H9 (cell line): Measurements from ENCODE around the gene GSE1. TPM values are rescaled to one million over a fixed set of nuclear protein-coding genes. Genes with fewer than 3 reads are reported as not detected.

Experiments
- DNase-seq: peaks from one replicate; pipeline ENCODE4 v3.0.0-alpha.2; 2017
- H2AFZ ChIP-seq: one replicate; pipeline ENCODE4 v1.6.1; 2013; ENCODE audit warnings: mild to moderate bottlenecking, low read length, control low read depth, moderate library complexity
- H2AK5ac ChIP-seq: 2 replicates; pipeline ENCODE4 v1.6.1; 2013; ENCODE audit warnings: low read length, control low read depth, mixed read lengths; ENCODE audit not compliant: insufficient read length
- H2BK120ac ChIP-seq: one replicate; pipeline ENCODE4 v1.6.1; 2013; ENCODE audit warnings: low read depth, mild to moderate bottlenecking, low read length, control low read depth, inconsistent platforms; ENCODE audit not compliant: poor library complexity, severe bottlenecking
- H2BK12ac ChIP-seq: 2 replicates; pipeline ENCODE4 v1.6.1; 2013; ENCODE audit warnings: low read length, control low read depth, mixed read lengths, low read depth; ENCODE audit not compliant: insufficient read length
- H2BK15ac ChIP-seq: 2 replicates; pipeline ENCODE4 v1.6.1; 2013; ENCODE audit warnings: low read depth, low read length, control low read depth
- H2BK20ac ChIP-seq: one replicate; pipeline ENCODE4 v1.6.1; 2013; ENCODE audit warnings: low read depth, mild to moderate bottlenecking, low read length, control low read depth, inconsistent platforms; ENCODE audit not compliant: poor library complexity, severe bottlenecking
- H2BK5ac ChIP-seq: 2 replicates; pipeline ENCODE4 v1.6.1; 2013; ENCODE audit warnings: low read length, control low read depth, mixed read lengths; ENCODE audit not compliant: insufficient read length
- H3K14ac ChIP-seq: 2 replicates; pipeline ENCODE4 v1.6.1; 2013; ENCODE audit warnings: low read length, control low read depth; ENCODE audit not compliant: insufficient read depth
- H3K18ac ChIP-seq: 2 replicates; pipeline ENCODE4 v1.6.1; 2013; ENCODE audit warnings: low read depth, mild to moderate bottlenecking, mixed read lengths, low read length, control low read depth; ENCODE audit not compliant: insufficient read length
- H3K23ac ChIP-seq: 2 replicates; pipeline ENCODE4 v1.6.1; 2013; ENCODE audit warnings: low read length, control low read depth, mixed read lengths, low read depth; ENCODE audit not compliant: insufficient read length
- H3K23me2 ChIP-seq: 2 replicates; pipeline ENCODE4 v1.6.1; 2013; ENCODE audit warnings: low read depth, mild to moderate bottlenecking, mixed read lengths, low read length, control low read depth; ENCODE audit not compliant: insufficient read length, poor library complexity, severe bottlenecking
- H3K27ac ChIP-seq: 2 replicates; pipeline ENCODE4 v1.5.1; 2013; ENCODE audit warnings: low read length, control low read depth, mixed read lengths, low read depth; ENCODE audit not compliant: insufficient read length
- H3K27me3 ChIP-seq: 2 replicates; pipeline ENCODE4 v1.6.1; 2013; ENCODE audit warnings: low read length, control low read depth, inconsistent platforms; ENCODE audit not compliant: insufficient read depth
- H3K4ac ChIP-seq: 2 replicates; pipeline ENCODE4 v1.6.1; 2013; ENCODE audit warnings: low read depth, mild to moderate bottlenecking, control low read depth, inconsistent platforms, low read length, moderate library complexity
- H3K4me1 ChIP-seq: 2 replicates; pipeline ENCODE4 v1.6.1; 2013; ENCODE audit warnings: low read length, control low read depth, inconsistent platforms; ENCODE audit not compliant: insufficient read depth
- H3K4me2 ChIP-seq: 2 replicates; pipeline ENCODE4 v1.6.1; 2013; ENCODE audit warnings: low read length, control low read depth, mixed read lengths; ENCODE audit not compliant: insufficient read length, insufficient read depth
- H3K56ac ChIP-seq: 2 replicates; pipeline ENCODE4 v1.6.1; 2013; ENCODE audit warnings: low read depth, mild to moderate bottlenecking, mixed read lengths, low read length, control low read depth; ENCODE audit not compliant: insufficient read length
- H3K79me1 ChIP-seq: 2 replicates; pipeline ENCODE4 v1.6.1; 2013; ENCODE audit warnings: low read depth, mild to moderate bottlenecking, moderate library complexity, low read length, control low read depth, inconsistent platforms; ENCODE audit not compliant: insufficient read depth, poor library complexity, severe bottlenecking
- H3K79me2 ChIP-seq: 2 replicates; pipeline ENCODE4 v1.6.1; 2013; ENCODE audit warnings: low read length, control low read depth, inconsistent platforms; ENCODE audit not compliant: insufficient read depth
- H3K9ac ChIP-seq: 2 replicates; pipeline ENCODE4 v1.6.1; 2013; ENCODE audit warnings: low read length, control low read depth, mixed read lengths; ENCODE audit not compliant: insufficient read length; ENCODE audit errors: extremely low read depth
- H3K9me3 ChIP-seq: one replicate; pipeline ENCODE4 v1.6.1; 2013; ENCODE audit warnings: low read depth, low read length, inconsistent platforms; ENCODE audit not compliant: control insufficient read depth
- H3T11ph ChIP-seq: one replicate; pipeline ENCODE4 v1.6.1; 2013; ENCODE audit warnings: mild to moderate bottlenecking, low read length, control low read depth, inconsistent platforms
- H4K20me1 ChIP-seq: one replicate; pipeline ENCODE4 v1.6.1; 2013; ENCODE audit not compliant: control insufficient read depth, insufficient read length, insufficient read depth
- H4K5ac ChIP-seq: 2 replicates; pipeline ENCODE4 v1.6.1; 2013; ENCODE audit warnings: low read depth, mild to moderate bottlenecking, mixed read lengths, low read length, control low read depth; ENCODE audit not compliant: insufficient read length
- H4K8ac ChIP-seq: replicated peaks from 2 replicates; pipeline ENCODE4 v1.6.1; 2013; ENCODE audit warnings: low read length, control low read depth, mixed read lengths, low read depth; ENCODE audit not compliant: insufficient read length
- H4K91ac ChIP-seq: 2 replicates; pipeline ENCODE4 v1.6.1; 2013; ENCODE audit warnings: low read depth, mild to moderate bottlenecking, moderate library complexity, mixed read lengths, low read length, control low read depth; ENCODE audit not compliant: insufficient read length
- H3K27ac Mint-ChIP-seq, 3 experiments: 2 replicates in 2 of 3; 3 replicates in 1 of 3; pipeline ENCODE4 v1.8.0; 2020 to 2021; ENCODE audit warnings: mixed read lengths in 3 of 3, mild to moderate bottlenecking in 1 of 3, moderate library complexity in 1 of 3
- H3K27me3 Mint-ChIP-seq: 2 replicates; pipeline ENCODE4 v1.8.0; 2021; ENCODE audit warnings: low read depth, mild to moderate bottlenecking, moderate library complexity, mixed read lengths
- H3K36me3 Mint-ChIP-seq, 3 experiments: 2 replicates in 2 of 3; 3 replicates in 1 of 3; pipeline ENCODE4 v1.8.0; 2020 to 2021; ENCODE audit warnings: low read depth in 3 of 3, mixed read lengths in 3 of 3; ENCODE audit not compliant: insufficient read depth in 1 of 3
- H3K4me1 Mint-ChIP-seq, 2 experiments: 2 replicates each; pipeline ENCODE4 v1.8.0; 2020; ENCODE audit warnings: mixed read lengths in 2 of 2
- H3K4me3 Mint-ChIP-seq, 2 experiments: 2 replicates in 1 of 2; 3 replicates in 1 of 2; pipeline ENCODE4 v1.8.0; 2020 to 2021; ENCODE audit warnings: mild to moderate bottlenecking in 2 of 2, mixed read lengths in 2 of 2, moderate library complexity in 1 of 2
- H3K9me3 Mint-ChIP-seq, 2 experiments: 2 replicates in 1 of 2; 3 replicates in 1 of 2; pipeline ENCODE4 v1.8.0; 2020; ENCODE audit warnings: mild to moderate bottlenecking in 2 of 2, mixed read lengths in 2 of 2, moderate library complexity in 1 of 2
- WGBS: extraction: QIAGEN DNeasy Blood & Tissue Kit; methylation state at CpG from one replicate; pipeline ENCODE4 v1.1.7; 2013; ENCODE audit warnings: missing lambda C conversion rate, low lambda C conversion rate, mixed read lengths; ENCODE audit not compliant: insufficient read length; ENCODE audit errors: extremely low coverage; 5-methylcytosine and 5-hydroxymethylcytosine counted together
- total RNA-seq: library from RNA; stranded (reverse); gene quantifications from 2 replicates; pipeline ENCODE4 v1.2.1, GENCODE V29; 2021
- TF ChIP-seq, protein P1 (sequence below): fragments of 200-600 bp; sonication (generic); conservative IDR thresholded peaks from 3 replicates; pipeline ENCODE4 v1.8.0; 2021; ENCODE audit warnings: antibody characterized with exemption, mild to moderate bottlenecking

Gene GSE1
- total RNA-seq, 1 experiment from 2014 or later, result 125 TPM

DNA sequence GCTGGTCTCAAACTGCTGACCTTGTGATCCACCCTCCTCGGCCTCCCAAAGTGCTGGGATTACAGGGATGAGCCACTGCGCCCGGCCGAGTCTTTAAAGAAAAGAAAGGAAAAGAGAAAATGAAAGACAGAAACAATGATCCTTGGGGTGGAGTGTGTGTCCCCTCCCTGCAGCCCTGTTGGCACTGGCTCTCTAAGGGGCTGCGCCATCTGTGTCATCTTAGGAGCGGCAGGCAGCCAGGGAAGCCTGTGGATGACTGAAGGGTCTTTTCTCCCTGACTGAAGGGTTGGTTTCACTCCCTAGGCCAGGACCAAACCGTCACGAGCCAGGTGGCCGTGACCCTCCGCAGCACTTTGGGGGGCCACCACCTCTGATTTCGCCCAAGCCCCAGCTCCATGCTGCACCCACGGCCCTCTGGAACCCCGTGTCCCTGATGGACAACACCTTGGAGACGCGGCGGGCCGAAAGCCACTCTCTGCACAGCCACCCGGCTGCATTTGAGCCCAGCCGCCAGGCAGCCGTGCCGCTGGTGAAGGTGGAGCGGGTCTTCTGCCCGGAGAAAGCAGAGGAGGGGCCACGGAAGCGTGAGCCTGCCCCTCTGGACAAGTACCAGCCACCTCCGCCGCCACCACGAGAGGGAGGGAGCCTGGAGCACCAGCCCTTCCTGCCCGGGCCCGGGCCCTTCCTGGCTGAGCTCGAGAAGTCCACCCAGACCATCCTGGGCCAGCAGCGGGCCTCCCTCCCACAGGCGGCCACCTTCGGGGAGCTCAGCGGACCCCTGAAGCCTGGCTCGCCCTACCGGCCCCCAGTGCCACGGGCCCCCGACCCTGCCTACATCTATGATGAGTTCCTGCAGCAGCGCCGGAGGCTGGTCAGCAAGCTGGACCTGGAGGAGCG lies 48.0 kb downstream of the GSE1 start:
- Mint-ChIP-seq H3K27ac (peak overlapping the region in 1 of 3 experiments; percentile 72; a peak in 1 of 7 replicates), H3K27me3 (no peaks in the 10 kb centered on the region; the same call in 1 of the 2 replicates), H3K36me3 (peaks cover 59 to 93% (median 91%) of the 10 kb centered on the region in 3 experiments), H3K4me3 (no peak overlapping the region), H3K4me1 (peaks cover 4% of the 10 kb centered on the region in 2 experiments; a peak in 3 of 4 replicates), H3K9me3 (no peaks in the 10 kb centered on the region)
- H3K27me3 ChIP-seq, result no peaks in the 10 kb centered on the region
- no peak for DNase-seq
- no peak overlapping the region for H3K18ac ChIP-seq
- no peak overlapping the region for H3K23ac ChIP-seq
- TF ChIP-seq, protein P1, sequence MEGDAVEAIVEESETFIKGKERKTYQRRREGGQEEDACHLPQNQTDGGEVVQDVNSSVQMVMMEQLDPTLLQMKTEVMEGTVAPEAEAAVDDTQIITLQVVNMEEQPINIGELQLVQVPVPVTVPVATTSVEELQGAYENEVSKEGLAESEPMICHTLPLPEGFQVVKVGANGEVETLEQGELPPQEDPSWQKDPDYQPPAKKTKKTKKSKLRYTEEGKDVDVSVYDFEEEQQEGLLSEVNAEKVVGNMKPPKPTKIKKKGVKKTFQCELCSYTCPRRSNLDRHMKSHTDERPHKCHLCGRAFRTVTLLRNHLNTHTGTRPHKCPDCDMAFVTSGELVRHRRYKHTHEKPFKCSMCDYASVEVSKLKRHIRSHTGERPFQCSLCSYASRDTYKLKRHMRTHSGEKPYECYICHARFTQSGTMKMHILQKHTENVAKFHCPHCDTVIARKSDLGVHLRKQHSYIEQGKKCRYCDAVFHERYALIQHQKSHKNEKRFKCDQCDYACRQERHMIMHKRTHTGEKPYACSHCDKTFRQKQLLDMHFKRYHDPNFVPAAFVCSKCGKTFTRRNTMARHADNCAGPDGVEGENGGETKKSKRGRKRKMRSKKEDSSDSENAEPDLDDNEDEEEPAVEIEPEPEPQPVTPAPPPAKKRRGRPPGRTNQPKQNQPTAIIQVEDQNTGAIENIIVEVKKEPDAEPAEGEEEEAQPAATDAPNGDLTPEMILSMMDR, result no peak
- H3T11ph ChIP-seq, result no peak overlapping the region
- no peaks in the 10 kb centered on the region for H3K9me3 ChIP-seq
- no peak overlapping the region for H3K4ac ChIP-seq
- H2AFZ ChIP-seq, result no peak overlapping the region
- no peak overlapping the region for H4K8ac ChIP-seq
- H3K79me1 ChIP-seq, result no peaks in the 10 kb centered on the region
- no CpG with 5 or more reads among the region's 42 CpGs for WGBS
- no peak overlapping the region for H2BK20ac ChIP-seq
- H3K4me2 ChIP-seq, result no peak overlapping the region
- no peak overlapping the region for H4K91ac ChIP-seq
- H3K9ac ChIP-seq, result no peak overlapping the region
- no peaks in the 10 kb centered on the region for H4K20me1 ChIP-seq
- H3K14ac ChIP-seq, result no peak overlapping the region
- H2BK12ac ChIP-seq, result no peak overlapping the region
- no peaks in the 10 kb centered on the region for H3K4me1 ChIP-seq
- H2BK15ac ChIP-seq, result no peak overlapping the region
- H4K5ac ChIP-seq, result no peak overlapping the region
- no peak overlapping the region for H2BK5ac ChIP-seq
- no peak overlapping the region for H3K27ac ChIP-seq
- no peak overlapping the region for H3K56ac ChIP-seq
- no peaks in the 10 kb centered on the region for H3K23me2 ChIP-seq
- H3K79me2 ChIP-seq, result no peaks in the 10 kb centered on the region
- no peak overlapping the region for H2AK5ac ChIP-seq
- H2BK120ac ChIP-seq, result no peak overlapping the region
